Nephron (organoid): ENCODE measurements around the gene MBTPS1.

Source experiments
- H3K27ac Mint-ChIP-seq, 3 experiments: 2 replicates each; pipeline ENCODE4 v1.8.0; 2020; ENCODE audit warnings: mixed read lengths in 3 of 3, mild to moderate bottlenecking in 2 of 3, moderate library complexity in 1 of 3
- H3K27me3 Mint-ChIP-seq: 2 replicates; pipeline ENCODE4 v1.8.0; 2021; ENCODE audit warnings: low read depth, mild to moderate bottlenecking, moderate library complexity, mixed read lengths
- H3K36me3 Mint-ChIP-seq: 2 replicates; pipeline ENCODE4 v1.8.0; 2020; ENCODE audit warnings: low read depth, mixed read lengths
- H3K4me1 Mint-ChIP-seq: 2 replicates; pipeline ENCODE4 v1.8.0; 2020; ENCODE audit warnings: mixed read lengths
- H3K4me3 Mint-ChIP-seq, 3 experiments: 2 replicates each; pipeline ENCODE4 v1.8.0; 2020; ENCODE audit warnings: mild to moderate bottlenecking in 3 of 3, mixed read lengths in 3 of 3, moderate library complexity in 2 of 3
- H3K9me3 Mint-ChIP-seq: 2 replicates; pipeline ENCODE4 v1.8.0; 2020; ENCODE audit warnings: mixed read lengths
- CTCF ChIP-seq, 3 experiments: fragments of 200-600 bp; sonication (generic); IDR thresholded peaks; one replicate each; pipeline ENCODE4 v1.5.0; 2021; ENCODE audit warnings: antibody characterized with exemption in 3 of 3; ENCODE audit not compliant: unreplicated experiment in 3 of 3

The MBTPS1 gene

DNA sequence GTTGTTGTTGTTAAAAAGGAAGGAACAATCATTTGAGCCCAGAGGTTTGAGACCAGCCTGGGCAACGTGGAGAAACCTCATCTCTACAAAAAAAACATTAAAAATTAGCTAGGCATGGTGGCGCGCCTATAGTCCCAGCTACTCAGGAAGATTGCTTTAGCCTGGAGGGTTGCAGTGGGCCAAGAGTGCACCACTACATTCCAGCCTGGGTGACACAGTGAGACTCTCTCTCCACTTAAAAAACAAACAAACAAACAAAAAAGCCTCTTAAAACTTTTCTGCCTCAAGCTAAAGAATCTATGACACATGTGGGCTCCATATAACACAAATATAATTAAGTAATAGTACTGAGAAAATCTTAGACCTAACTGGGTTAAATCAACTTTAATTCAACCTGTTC, 12.5 kb downstream of the MBTPS1 start:
- TF ChIP-seq CTCF (IDR thresholded peaks at IDR 0.05; ENCODE audit: unreplicated experiment in 3 of 3) = no peak
- H3K4me3 Mint-ChIP-seq = no peak overlapping the region
- peaks cover 24% of the 10 kb centered on the region for H3K36me3 Mint-ChIP-seq
- peaks cover 15% of the 10 kb centered on the region for H3K4me1 Mint-ChIP-seq
- no peak overlapping the region for H3K27ac Mint-ChIP-seq
- H3K9me3 Mint-ChIP-seq = no peaks in the 10 kb centered on the region
- H3K27me3 Mint-ChIP-seq = peaks cover 5% of the 10 kb centered on the region

- no peaks in the 10 kb centered on the region for H3K9me3 Mint-ChIP-seq
- H3K36me3 Mint-ChIP-seq = peaks cover 27% of the 10 kb centered on the region
- H3K27me3 Mint-ChIP-seq = peaks cover 5% of the 10 kb centered on the region
- no peak overlapping the region for H3K27ac Mint-ChIP-seq
- peaks cover 10% of the 10 kb centered on the region for H3K4me1 Mint-ChIP-seq
- no peak for TF ChIP-seq CTCF (IDR thresholded peaks at IDR 0.05; ENCODE audit: unreplicated experiment in 3 of 3)
- no peak overlapping the region for H3K4me3 Mint-ChIP-seq
These were observed 13.1 kb downstream of the MBTPS1 start for GRCh38 chr16:84103678-84104077.

GRCh38 chr16:84098939-84099338, 17.8 kb downstream of the MBTPS1 start:
- peak overlapping the region in 1 of 3 experiments; percentile 85 for H3K27ac Mint-ChIP-seq
- TF ChIP-seq CTCF (IDR thresholded peaks at IDR 0.05; ENCODE audit: unreplicated experiment in 3 of 3) = no peak
- peak overlapping the region in 1 of 3 experiments; percentile 11 for H3K4me3 Mint-ChIP-seq
- H3K36me3 Mint-ChIP-seq = peaks cover 52% of the 10 kb centered on the region
- no peaks in the 10 kb centered on the region for H3K27me3 Mint-ChIP-seq
- H3K4me1 Mint-ChIP-seq = no peaks in the 10 kb centered on the region
- no peaks in the 10 kb centered on the region for H3K9me3 Mint-ChIP-seq

DNA sequence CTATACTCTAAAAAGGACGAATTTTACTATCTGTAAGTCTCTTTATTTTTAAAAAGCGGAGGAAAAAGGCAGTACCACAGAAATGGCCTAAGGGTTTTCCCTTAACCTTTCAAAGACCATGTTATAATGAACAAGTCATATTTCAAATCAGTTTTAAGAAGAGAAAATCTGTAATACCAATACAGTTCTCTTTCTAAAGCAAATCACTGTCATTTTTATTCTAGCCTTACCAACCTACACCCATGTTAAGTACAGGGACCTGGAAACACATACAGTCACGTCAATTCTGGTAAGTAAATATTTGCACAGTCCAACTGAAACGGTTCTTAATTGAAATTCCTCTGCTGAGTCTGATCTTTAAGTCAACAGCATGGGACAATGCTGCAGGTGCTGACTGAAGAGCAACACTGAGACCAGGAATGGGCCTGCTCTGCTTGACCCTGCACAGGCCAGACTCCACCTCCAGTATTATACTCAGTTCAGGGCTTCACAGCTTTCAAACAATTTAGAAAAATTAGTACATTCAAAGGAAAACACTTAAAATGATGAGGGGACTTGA, 20.2 kb downstream of the MBTPS1 start:
- peaks cover 69% of the 10 kb centered on the region for H3K36me3 Mint-ChIP-seq
- H3K27ac Mint-ChIP-seq = peak overlapping the region in 1 of 3 experiments; percentile 79
- no peak overlapping the region for H3K4me3 Mint-ChIP-seq
- no peaks in the 10 kb centered on the region for H3K27me3 Mint-ChIP-seq
- no peaks in the 10 kb centered on the region for H3K4me1 Mint-ChIP-seq
- TF ChIP-seq CTCF (IDR thresholded peaks at IDR 0.05; ENCODE audit: unreplicated experiment in 3 of 3) = no peak
- H3K9me3 Mint-ChIP-seq = no peaks in the 10 kb centered on the region

DNA sequence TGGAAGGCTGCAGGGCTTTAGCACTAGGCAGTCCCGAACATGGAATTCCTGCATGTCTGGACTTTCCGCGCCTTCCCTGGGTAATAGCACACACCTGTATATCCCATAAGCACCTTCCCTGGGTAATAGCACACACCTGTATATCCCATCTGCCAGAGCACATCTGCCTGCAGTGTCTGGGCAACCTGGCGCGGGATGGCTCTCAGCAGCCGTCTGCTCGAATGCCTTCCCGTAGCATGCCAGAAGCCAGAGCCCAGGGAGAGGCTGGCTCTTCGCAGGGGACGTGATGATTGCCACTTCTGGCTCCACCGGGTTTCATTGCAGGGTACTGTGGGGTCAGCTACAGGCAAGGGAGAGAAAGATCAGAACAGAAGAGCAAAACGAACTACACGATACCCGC, 21.3 kb downstream of the MBTPS1 start:
- H3K27ac Mint-ChIP-seq = peak overlapping the region in 2 of 3 experiments; percentile 31 to 64
- H3K9me3 Mint-ChIP-seq = no peaks in the 10 kb centered on the region
- no peaks in the 10 kb centered on the region for H3K27me3 Mint-ChIP-seq
- H3K36me3 Mint-ChIP-seq = peaks cover 76% of the 10 kb centered on the region
- H3K4me3 Mint-ChIP-seq = no peak overlapping the region
- H3K4me1 Mint-ChIP-seq = no peaks in the 10 kb centered on the region
- no peak for TF ChIP-seq CTCF (IDR thresholded peaks at IDR 0.05; ENCODE audit: unreplicated experiment in 3 of 3)

- Mint-ChIP-seq H3K27ac (no peak overlapping the region), H3K4me1 (no peaks in the 10 kb centered on the region), H3K9me3 (no peaks in the 10 kb centered on the region), H3K27me3 (no peaks in the 10 kb centered on the region), H3K36me3 (peaks cover 79% of the 10 kb centered on the region), H3K4me3 (no peak overlapping the region)
- no peak for TF ChIP-seq CTCF (IDR thresholded peaks at IDR 0.05; ENCODE audit: unreplicated experiment in 3 of 3)
These were observed 22.9 kb downstream of the MBTPS1 start for GRCh38 chr16:84093879-84094270.
